Measurements from ENCODE around the gene DNAJC3. TPM values are rescaled to one million over a fixed set of nuclear protein-coding genes. Genes with fewer than 3 reads are reported as not detected.

DNAJC3 gene, protein sequence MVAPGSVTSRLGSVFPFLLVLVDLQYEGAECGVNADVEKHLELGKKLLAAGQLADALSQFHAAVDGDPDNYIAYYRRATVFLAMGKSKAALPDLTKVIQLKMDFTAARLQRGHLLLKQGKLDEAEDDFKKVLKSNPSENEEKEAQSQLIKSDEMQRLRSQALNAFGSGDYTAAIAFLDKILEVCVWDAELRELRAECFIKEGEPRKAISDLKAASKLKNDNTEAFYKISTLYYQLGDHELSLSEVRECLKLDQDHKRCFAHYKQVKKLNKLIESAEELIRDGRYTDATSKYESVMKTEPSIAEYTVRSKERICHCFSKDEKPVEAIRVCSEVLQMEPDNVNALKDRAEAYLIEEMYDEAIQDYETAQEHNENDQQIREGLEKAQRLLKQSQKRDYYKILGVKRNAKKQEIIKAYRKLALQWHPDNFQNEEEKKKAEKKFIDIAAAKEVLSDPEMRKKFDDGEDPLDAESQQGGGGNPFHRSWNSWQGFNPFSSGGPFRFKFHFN
- total RNA-seq = 29.9 and 34.5 TPM in 2 replicates

GRCh38 chr13:95676762-95677563 lies at the start of gene DNAJC3:
TSS of gene DNAJC3 (plus strand) at chr13:95677139. CDS start at chr13:95677256, 117 bp downstream.

DNA sequence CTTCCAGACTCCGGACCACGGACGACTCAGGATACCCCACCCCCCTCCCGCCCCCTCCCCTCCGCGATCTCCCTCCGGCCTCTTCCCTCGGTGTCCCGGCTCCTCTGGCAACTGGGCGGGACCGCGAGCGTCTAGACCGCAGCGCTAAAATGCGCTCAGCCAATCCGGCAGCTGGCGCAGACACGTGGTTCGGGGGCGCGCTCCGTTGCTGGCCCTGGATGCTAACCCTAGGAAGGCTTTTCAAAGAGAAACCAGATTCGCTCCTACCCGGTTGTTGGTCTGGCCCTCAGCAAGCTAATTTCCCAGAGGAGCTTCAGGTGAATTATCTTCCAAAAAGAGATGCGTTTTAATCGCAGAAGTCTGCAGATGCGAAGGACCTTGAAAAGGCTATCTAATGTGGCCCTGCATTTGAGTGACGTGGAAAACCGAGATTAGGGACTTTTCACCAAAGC lies 32.3 kb upstream of the DNAJC3 start, which contains the start of gene DZIP1:
TSS of gene DZIP1 (minus strand) at position 106 of the 452 bp plus-strand sequence. CDS start 2,677 bp downstream, outside the sequence.

Other genes starting within 250 kb of the DNAJC3 start
- gene CLDN10, start 124.4 kb upstream of the DNAJC3 start, total RNA-seq = 0.78 and 1.7 TPM in 2 replicates
- gene DZIP1, start 32.4 kb upstream of the DNAJC3 start, total RNA-seq = 21.2 and 29.9 TPM in 2 replicates

All from airway epithelial cell (primary cell).